HEK293T (cell line): ENCODE data around the gene EDC3.
A peak's percentile ranks its signal among the peaks of the same experiment; 100 is the strongest.
"Not testable (repeated sequence)": the region's sequence is repeated elsewhere in the genome, so short reads cannot be mapped to it uniquely, and the experiment has no call there.

Experiments
- CTCF ChIA-PET: fragments of 350-600 bp; formaldehyde crosslinking; extraction: SDS; loops from one replicate; lab custom pipeline; 2021; ENCODE audit warnings: antibody characterized with exemption, inconsistent platforms; lab: Yijun Ruan, JAX
- POLR2A ChIA-PET: fragments of 350-600 bp; formaldehyde crosslinking; extraction: SDS; loops from one replicate; lab custom pipeline; 2020; ENCODE audit warnings: antibody characterized with exemption, inconsistent platforms; lab: Yijun Ruan, JAX
- DNase-seq: peaks from one replicate; pipeline ENCODE4 v3.0.0; 2012; ENCODE audit warnings: mixed read lengths; ENCODE audit errors: extremely low spot score
- ARNT ChIP-seq: fragments of 450-650 bp; IDR thresholded peaks from 2 replicates; pipeline ENCODE4 v1.6.1; 2017; ENCODE audit warnings: mild to moderate bottlenecking
- BHLHE40 ChIP-seq: fragments of 450-650 bp; IDR thresholded peaks from 2 replicates; pipeline ENCODE4 v1.6.1; 2016; ENCODE audit warnings: mild to moderate bottlenecking, moderate library complexity, borderline replicate concordance
- CTBP1 ChIP-seq: fragments of 450-650 bp; IDR thresholded peaks from 2 replicates; pipeline ENCODE4 v1.6.1; 2016; ENCODE audit warnings: borderline replicate concordance
- ELF4 ChIP-seq: fragments of 450-650 bp; IDR thresholded peaks from 2 replicates; pipeline ENCODE4 v1.6.1; 2017; ENCODE audit warnings: antibody characterized with exemption
- FOXA1 ChIP-seq: fragments of 450-650 bp; IDR thresholded peaks from 2 replicates; pipeline ENCODE4 v1.6.1; 2016; ENCODE audit warnings: mild to moderate bottlenecking
- FOXK2 ChIP-seq: fragments of 450-650 bp; IDR thresholded peaks from 2 replicates; pipeline ENCODE4 v1.6.1; 2016; ENCODE audit warnings: mild to moderate bottlenecking
- FOXM1 ChIP-seq: fragments of 450-650 bp; IDR thresholded peaks from 2 replicates; pipeline ENCODE4 v1.6.1; 2017; ENCODE audit warnings: mild to moderate bottlenecking, borderline replicate concordance
- HDGF ChIP-seq: fragments of 450-650 bp; IDR thresholded peaks from 2 replicates; pipeline ENCODE4 v1.6.1; 2017; ENCODE audit warnings: antibody characterized with exemption, borderline replicate concordance
- L3MBTL2 ChIP-seq: fragments of 450-650 bp; conservative IDR thresholded peaks from 2 replicates; pipeline ENCODE4 v1.6.1; 2016; ENCODE audit warnings: mild to moderate bottlenecking
- LEF1 ChIP-seq: fragments of 450-650 bp; IDR thresholded peaks from 2 replicates; pipeline ENCODE4 v1.6.1; 2017; ENCODE audit warnings: mild to moderate bottlenecking, borderline replicate concordance
- NFRKB ChIP-seq: fragments of 450-650 bp; IDR thresholded peaks from 2 replicates; pipeline ENCODE4 v1.6.1; 2016; ENCODE audit warnings: mild to moderate bottlenecking, moderate library complexity
- SP1 ChIP-seq: fragments of 450-650 bp; IDR thresholded peaks from 2 replicates; pipeline ENCODE4 v1.6.1; 2017
- SUZ12 ChIP-seq: fragments of 450-650 bp; IDR thresholded peaks from 2 replicates; pipeline ENCODE4 v1.6.1; 2016; ENCODE audit warnings: mild to moderate bottlenecking
- TARDBP ChIP-seq: fragments of 450-650 bp; IDR thresholded peaks from 2 replicates; pipeline ENCODE4 v1.6.1; 2016
- ZNF384 ChIP-seq: fragments of 450-650 bp; IDR thresholded peaks from 2 replicates; pipeline ENCODE4 v1.6.1; 2016
- TF ChIP-seq, protein P1 (sequence below): fragments of 450-650 bp; IDR thresholded peaks from 2 replicates; pipeline ENCODE4 v1.6.1; 2016

Gene EDC3

DNA sequence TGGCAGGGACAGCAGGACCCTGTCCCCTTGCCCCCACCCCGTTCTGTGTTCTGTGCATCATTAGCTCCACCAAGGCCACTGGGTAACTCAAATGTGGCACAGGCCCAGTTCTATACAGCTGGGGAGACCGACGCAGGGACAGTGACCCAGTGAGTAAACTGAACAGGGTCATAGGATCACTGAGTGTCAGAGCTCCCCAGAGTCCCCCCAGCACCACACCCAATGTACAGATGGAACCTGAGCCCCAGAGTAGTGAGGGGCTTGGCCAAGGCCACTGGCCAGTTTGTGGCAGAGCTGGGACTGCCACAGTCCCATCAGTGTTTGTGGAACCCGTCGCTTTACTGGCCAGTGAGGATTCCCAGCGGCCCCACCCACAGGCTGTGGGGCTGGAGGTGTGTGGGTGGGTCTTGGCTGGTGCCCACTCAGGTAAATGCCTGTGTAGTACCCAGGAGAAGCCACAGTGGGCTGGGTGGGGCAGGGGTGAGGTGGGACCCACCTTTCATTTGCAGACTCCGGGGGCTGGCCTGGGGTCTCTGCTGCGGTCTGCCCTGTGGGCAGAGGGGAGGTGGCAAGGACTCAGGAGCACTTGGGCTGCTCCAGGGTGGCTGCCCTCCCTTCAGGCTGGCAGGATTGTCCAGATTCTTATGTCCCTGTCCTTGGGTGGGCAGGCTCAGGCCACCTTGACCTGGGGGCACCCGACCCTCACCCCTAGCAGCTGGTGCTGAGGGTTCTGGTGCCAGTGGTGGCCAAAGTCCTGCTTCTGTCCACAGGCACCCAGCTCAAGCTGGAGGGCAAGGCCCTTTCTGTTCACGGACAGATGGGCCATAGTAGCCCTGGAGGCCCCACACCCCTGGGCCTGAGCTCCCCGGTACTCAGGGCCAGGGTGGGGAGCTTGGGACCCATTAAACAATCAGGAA, 91.8 kb downstream of the EDC3 start:
- no peak for DNase-seq
- TF ChIP-seq SP1: no peak
- TF ChIP-seq ELF4: no peak
- no peak for TF ChIP-seq L3MBTL2
- no peak for TF ChIP-seq NFRKB
- no peak for TF ChIP-seq CTBP1
- TF ChIP-seq ARNT: no peak
- TF ChIP-seq, protein P1, sequence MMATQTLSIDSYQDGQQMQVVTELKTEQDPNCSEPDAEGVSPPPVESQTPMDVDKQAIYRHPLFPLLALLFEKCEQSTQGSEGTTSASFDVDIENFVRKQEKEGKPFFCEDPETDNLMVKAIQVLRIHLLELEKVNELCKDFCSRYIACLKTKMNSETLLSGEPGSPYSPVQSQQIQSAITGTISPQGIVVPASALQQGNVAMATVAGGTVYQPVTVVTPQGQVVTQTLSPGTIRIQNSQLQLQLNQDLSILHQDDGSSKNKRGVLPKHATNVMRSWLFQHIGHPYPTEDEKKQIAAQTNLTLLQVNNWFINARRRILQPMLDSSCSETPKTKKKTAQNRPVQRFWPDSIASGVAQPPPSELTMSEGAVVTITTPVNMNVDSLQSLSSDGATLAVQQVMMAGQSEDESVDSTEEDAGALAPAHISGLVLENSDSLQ: no peak
- TF ChIP-seq FOXM1: no peak
- no peak for TF ChIP-seq FOXA1
- TF ChIP-seq FOXK2: no peak
- TF ChIP-seq ZNF384: no peak
- TF ChIP-seq TARDBP: no peak
- no peak for TF ChIP-seq LEF1
- no peak for TF ChIP-seq HDGF
- ChIA-PET POLR2A (interaction anchor here (1.0 to 2.2 kb wide), 4 partner anchors 9 to 143 kb away, joined by 3 to 6 read pairs (median 4); partner anchors contain the start of genes CLK3 and UBL7), CTCF (interaction anchor here (0.6 to 0.9 kb wide), 2 partner anchors 8 to 30 kb away, joined by 3 read pairs; no protein-coding TSS in a partner anchor)

DNA sequence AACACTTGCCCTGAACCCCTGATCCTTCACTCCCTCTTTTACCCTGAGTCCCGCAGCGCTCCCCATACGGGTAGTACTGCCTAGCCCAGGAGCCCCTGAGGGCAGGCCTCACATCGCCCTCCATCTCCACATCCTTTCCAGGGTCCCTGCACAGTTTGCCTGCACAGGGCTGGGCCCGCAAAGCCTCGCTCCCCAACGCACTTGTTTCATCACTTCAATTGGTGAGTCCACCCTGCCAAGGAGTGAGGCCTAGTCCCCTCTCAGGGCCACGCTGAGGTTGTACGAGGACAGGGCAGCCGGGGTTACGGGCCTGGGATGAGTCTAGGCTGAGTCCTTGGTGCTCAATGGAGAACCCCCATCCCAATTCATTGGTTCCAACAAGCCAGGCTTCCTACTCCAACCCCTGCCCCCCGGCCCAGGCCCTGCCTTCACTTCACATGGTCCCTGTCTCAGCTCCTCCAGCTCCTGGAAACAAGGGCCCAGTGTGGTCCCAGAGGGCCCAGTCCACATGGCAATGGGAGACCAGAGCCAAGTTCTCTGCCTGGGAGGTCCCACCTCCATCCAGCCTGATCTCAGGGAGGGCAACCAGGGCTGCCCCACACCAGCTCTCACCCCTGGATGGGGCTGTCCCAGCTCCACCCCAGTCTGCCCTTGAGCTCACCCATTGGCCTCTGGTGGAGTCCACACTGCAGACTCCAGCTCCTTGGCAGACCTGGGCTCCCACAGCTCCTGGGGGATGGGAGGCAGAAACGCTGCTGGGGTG, 92.6 kb downstream of the EDC3 start:
- TF ChIP-seq FOXA1: no peak
- TF ChIP-seq ELF4: no peak
- no peak for TF ChIP-seq ZNF384
- ChIA-PET CTCF (interaction anchor here (0.9 kb wide), 1 partner anchor 9 kb away, joined by 3 read pairs; no protein-coding TSS in a partner anchor), POLR2A (interaction anchor here (1.4 to 2.2 kb wide), 3 partner anchors 10 to 12 kb away, joined by 4 to 6 read pairs (median 5); partner anchors contain the start of gene CLK3)
- DNase-seq: no peak

DNA sequence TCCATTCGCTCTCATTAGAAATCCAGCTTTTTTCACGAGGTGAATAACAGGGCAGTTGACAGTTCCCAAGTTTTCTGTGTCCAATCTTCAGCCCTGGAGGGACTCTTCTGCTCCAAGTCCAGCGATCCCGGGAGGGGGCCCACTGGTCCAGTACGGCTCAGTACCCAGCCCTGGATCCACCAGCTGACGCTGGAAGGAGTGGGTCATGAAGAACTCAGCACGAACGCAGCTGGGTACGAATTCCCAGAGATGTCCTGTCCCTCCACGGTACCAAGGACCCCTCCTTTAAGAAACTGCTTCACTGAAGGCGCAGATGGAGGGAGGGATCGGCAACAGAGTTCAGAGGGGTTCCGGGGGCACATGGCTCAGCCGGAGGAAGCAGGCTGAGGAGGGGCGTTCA, 96.7 kb downstream of the EDC3 start:
- CTCF ChIA-PET: no interaction called here
- TF ChIP-seq SUZ12 (no peak), FOXK2 (no peak), ZNF384 (no peak), FOXM1 (no peak), L3MBTL2 (no peak), ARNT (no peak), BHLHE40 (no peak), TARDBP (no peak), SP1 (no peak), ELF4 (no peak), FOXA1 (no peak)
- TF ChIP-seq, protein P1: no peak
- POLR2A ChIA-PET: interaction anchor here (0.7 to 1.7 kb wide), 7 partner anchors 13 to 58 kb away, joined by 3 to 6 read pairs (median 3); partner anchors contain the start of gene CLK3
- no peak for DNase-seq

DNA sequence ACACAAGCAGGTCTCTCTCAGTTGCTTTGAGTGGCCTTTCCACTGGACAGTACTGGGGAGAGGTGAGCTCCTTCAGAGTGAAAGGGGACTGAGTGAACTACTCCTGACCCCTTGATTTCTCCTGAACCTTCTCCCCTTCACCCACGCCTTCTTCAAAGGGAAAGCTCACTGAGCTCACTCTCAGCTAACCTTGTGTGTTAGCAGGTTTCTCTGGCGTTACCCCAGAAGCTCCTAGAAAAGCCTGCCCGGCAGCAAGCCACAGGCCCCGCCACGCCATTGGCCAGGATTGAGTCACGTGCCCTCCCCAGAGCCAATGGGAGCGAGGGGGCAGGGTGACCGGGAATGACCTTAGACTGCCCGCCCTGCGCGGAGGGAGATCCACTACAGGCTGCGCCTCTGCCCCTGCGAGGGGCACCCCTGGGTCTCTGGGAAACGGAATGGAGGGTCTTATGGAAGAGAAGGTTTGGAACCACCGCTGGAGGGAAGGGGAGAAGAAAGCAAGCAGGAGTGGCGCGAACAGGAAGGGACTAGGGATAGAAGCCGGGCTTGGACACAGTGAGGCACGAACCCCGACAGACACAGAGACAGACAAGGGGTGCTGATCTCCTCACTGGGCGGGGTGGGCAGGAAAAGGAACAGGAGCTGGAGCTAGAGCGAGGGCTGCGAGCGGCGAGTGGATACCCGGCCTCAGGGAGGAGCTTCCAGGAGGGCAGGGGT, 97.5 kb downstream of the EDC3 start:
- ChIA-PET POLR2A (interaction anchor here (0.6 to 1.7 kb wide), 11 partner anchors 9 to 191 kb away, joined by 3 to 6 read pairs (median 3); partner anchors contain the start of gene CLK3), CTCF (interaction anchor here (0.6 to 0.7 kb wide), 2 partner anchors 19 to 647 kb away, joined by 3 to 5 read pairs; no protein-coding TSS in a partner anchor)
- peak; percentile 91 for DNase-seq
- TF ChIP-seq SUZ12: no peak
- no peak for TF ChIP-seq SP1
- no peak for TF ChIP-seq FOXK2
- no peak for TF ChIP-seq HDGF
- TF ChIP-seq FOXA1: no peak
- no peak for TF ChIP-seq TARDBP
- TF ChIP-seq, protein P1: no peak
- TF ChIP-seq FOXM1: no peak
- TF ChIP-seq ARNT: no peak
- TF ChIP-seq BHLHE40: no peak
- TF ChIP-seq L3MBTL2: no peak; the same call in 1 of the 2 replicates
- TF ChIP-seq CTBP1: no peak
- no peak for TF ChIP-seq ELF4
- no peak for TF ChIP-seq NFRKB
- no peak for TF ChIP-seq LEF1

DNA sequence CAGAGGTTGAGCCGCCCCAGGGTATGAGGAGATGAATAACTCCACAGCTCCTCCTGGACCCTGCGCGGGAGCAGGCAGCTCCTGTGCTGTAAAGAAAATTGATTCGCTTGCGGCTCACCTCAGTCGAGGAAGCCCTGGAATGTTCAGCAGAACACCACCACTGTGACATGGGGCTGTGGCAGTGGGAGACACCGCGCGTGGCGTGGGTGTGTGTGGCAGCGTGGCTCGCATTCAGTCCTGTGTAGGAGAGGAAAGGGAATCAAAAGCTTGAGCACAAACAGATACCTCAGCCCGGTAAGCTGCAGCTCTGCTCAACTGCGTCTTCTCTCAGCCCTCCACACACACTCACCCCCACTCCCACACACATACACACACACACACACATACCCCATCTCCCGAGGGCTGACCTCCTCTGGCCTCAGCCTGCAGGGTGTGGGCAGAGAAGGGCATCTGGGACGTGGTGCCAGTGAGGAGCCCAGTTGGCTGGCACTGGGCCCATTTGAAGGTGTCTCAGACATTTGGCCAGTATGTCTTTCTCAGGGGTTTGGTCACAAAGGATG, 98.6 kb downstream of the EDC3 start:
- ChIA-PET CTCF (interaction anchor here (0.7 kb wide), 1 partner anchor 18 kb away, joined by 3 read pairs; no protein-coding TSS in a partner anchor), POLR2A (interaction anchor here (1.0 to 1.1 kb wide), 2 partner anchors 10 to 49 kb away, joined by 3 read pairs; no protein-coding TSS in a partner anchor)
- DNase-seq: not testable (repeated sequence)

DNA sequence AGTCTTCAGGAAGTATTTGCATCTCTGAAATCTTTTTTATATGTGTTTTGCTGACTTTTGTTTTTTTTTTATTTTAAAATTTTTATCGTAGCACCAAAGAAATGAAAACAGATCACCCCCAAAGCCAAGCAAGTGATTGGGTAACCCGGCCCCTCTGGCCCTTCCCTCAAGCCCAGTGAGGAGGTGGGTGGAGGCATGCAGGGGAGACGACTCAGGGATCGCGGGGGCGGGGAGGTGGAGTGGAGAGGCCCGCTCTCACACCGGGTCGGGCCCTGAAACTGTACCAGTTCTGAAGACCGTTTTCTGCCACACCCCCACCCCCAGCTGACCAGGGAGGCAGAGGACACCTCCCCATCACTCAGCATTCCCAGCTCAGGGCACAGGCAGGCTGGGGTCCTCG, 99.1 kb downstream of the EDC3 start:
- POLR2A ChIA-PET, CTCF ChIA-PET, DNase-seq: not testable (repeated sequence)
